Mesenchymal stem cell (in vitro differentiated cells and primary cell): Measurements from ENCODE around the gene PRKAG2.
"Not testable (repeated sequence)": the region's sequence is repeated elsewhere in the genome, so short reads cannot be mapped to it uniquely, and the experiment has no call there.

Experiments
- DNase-seq: peaks from one replicate; pipeline ENCODE4 v3.0.0-alpha.2; 2013
- H2AFZ ChIP-seq: one replicate; pipeline ENCODE4 v1.6.1; 2013; ENCODE audit warnings: low read depth, mild to moderate bottlenecking, control low read depth, inconsistent platforms, low read length, moderate library complexity
- H2AK5ac ChIP-seq: 2 replicates; pipeline ENCODE4 v1.6.1; 2013; ENCODE audit warnings: low read length, moderate library complexity, mild to moderate bottlenecking, inconsistent platforms; ENCODE audit not compliant: severe bottlenecking
- H2BK120ac ChIP-seq: one replicate; pipeline ENCODE4 v1.6.1; 2013; ENCODE audit warnings: low read depth, mild to moderate bottlenecking, inconsistent platforms, low read length, moderate library complexity
- H2BK12ac ChIP-seq, 2 experiments: one replicate each; pipeline ENCODE4 v1.6.1; 2013; ENCODE audit warnings: inconsistent platforms in 2 of 2, low read length in 2 of 2, mild to moderate bottlenecking in 2 of 2, moderate library complexity in 2 of 2, control low read depth in 1 of 2
- H2BK15ac ChIP-seq: one replicate; pipeline ENCODE4 v1.6.1; 2013; ENCODE audit warnings: mild to moderate bottlenecking, low read depth, inconsistent platforms; ENCODE audit not compliant: poor library complexity, severe bottlenecking
- H2BK5ac ChIP-seq: 2 replicates; pipeline ENCODE4 v1.6.1; 2013; ENCODE audit warnings: low read depth, mild to moderate bottlenecking, low read length, control low read depth, inconsistent platforms; ENCODE audit not compliant: poor library complexity, severe bottlenecking
- H3K14ac ChIP-seq, 2 experiments: one replicate each; pipeline ENCODE4 v1.6.1; 2013; ENCODE audit warnings: inconsistent platforms in 2 of 2, low read length in 2 of 2, control low read depth in 1 of 2, mild to moderate bottlenecking in 1 of 2, moderate library complexity in 1 of 2
- H3K18ac ChIP-seq, 2 experiments: one replicate each; pipeline ENCODE4 v1.6.1; 2013; ENCODE audit warnings: inconsistent platforms in 2 of 2, low read length in 2 of 2, control low read depth in 1 of 2, low read depth in 1 of 2, mild to moderate bottlenecking in 1 of 2
- H3K23ac ChIP-seq, 2 experiments: one replicate each; pipeline ENCODE4 v1.6.1; 2013; ENCODE audit warnings: inconsistent platforms in 2 of 2, low read length in 2 of 2, mild to moderate bottlenecking in 2 of 2, moderate library complexity in 2 of 2, control low read depth in 1 of 2
- H3K27ac ChIP-seq: 2 replicates; pipeline ENCODE4 v1.5.1; 2013; ENCODE audit warnings: mild to moderate bottlenecking, moderate library complexity, low read length, control low read depth, inconsistent platforms; ENCODE audit not compliant: poor library complexity, severe bottlenecking
- H3K27me3 ChIP-seq, 2 experiments: 2 replicates each; pipeline versions ENCODE4 v1.6.1 to v1.7.0; 2013; ENCODE audit warnings: low read length in 2 of 2, mild to moderate bottlenecking in 2 of 2, moderate library complexity in 2 of 2, control low read depth in 1 of 2, inconsistent platforms in 1 of 2; ENCODE audit not compliant: control insufficient read depth in 1 of 2, insufficient read depth in 1 of 2
- H3K36me3 ChIP-seq, 2 experiments: 2 replicates each; pipeline versions ENCODE4 v1.6.1 to v1.7.0; 2013; ENCODE audit warnings: low read length in 2 of 2, control low read depth in 1 of 2, inconsistent platforms in 1 of 2, low read depth in 1 of 2, mild to moderate bottlenecking in 1 of 2; ENCODE audit not compliant: insufficient read depth in 2 of 2, control insufficient read depth in 1 of 2
- H3K4ac ChIP-seq, 2 experiments: one replicate each; pipeline ENCODE4 v1.6.1; 2013; ENCODE audit warnings: inconsistent platforms in 2 of 2, low read length in 2 of 2, mild to moderate bottlenecking in 2 of 2, moderate library complexity in 2 of 2, control low read depth in 1 of 2, low read depth in 1 of 2
- H3K4me1 ChIP-seq: 2 replicates; pipeline ENCODE4 v1.6.1; 2013; ENCODE audit warnings: low read depth, low read length, control low read depth; ENCODE audit not compliant: control insufficient read depth, insufficient read depth
- H3K4me2 ChIP-seq: 2 replicates; pipeline ENCODE4 v1.6.1; 2013; ENCODE audit warnings: low read length, mild to moderate bottlenecking, inconsistent platforms; ENCODE audit not compliant: poor library complexity, severe bottlenecking
- H3K4me3 ChIP-seq, 2 experiments: 2 replicates each; pipeline versions ENCODE4 v1.5.1 to v1.7.0; 2013; ENCODE audit warnings: low read length in 2 of 2, mild to moderate bottlenecking in 2 of 2, control low read depth in 1 of 2, low read depth in 1 of 2; ENCODE audit not compliant: insufficient read depth in 1 of 2
- H3K79me1 ChIP-seq: replicated peaks from 2 replicates; pipeline ENCODE4 v1.6.1; 2013; ENCODE audit warnings: mild to moderate bottlenecking, control low read depth, low read length, inconsistent platforms; ENCODE audit not compliant: poor library complexity, severe bottlenecking
- H3K9ac ChIP-seq: 2 replicates; pipeline ENCODE4 v1.7.0; 2013; ENCODE audit warnings: mild to moderate bottlenecking, low read length, moderate library complexity
- H3K9me3 ChIP-seq: 2 replicates; pipeline ENCODE4 v1.7.0; 2013; ENCODE audit warnings: mild to moderate bottlenecking, low read length; ENCODE audit not compliant: control insufficient read depth
- H4K8ac ChIP-seq: one replicate; pipeline ENCODE4 v1.6.1; 2013; ENCODE audit warnings: inconsistent platforms, mild to moderate bottlenecking, low read length, moderate library complexity
- H4K91ac ChIP-seq: one replicate; pipeline ENCODE4 v1.6.1; 2013; ENCODE audit warnings: mild to moderate bottlenecking, low read length, inconsistent platforms
- WGBS: methylation state at CpG from one replicate; pipeline ENCODE4 v1.1.7; 2013; ENCODE audit warnings: mixed read lengths; 5-methylcytosine and 5-hydroxymethylcytosine counted together

The PRKAG2 gene

DNA sequence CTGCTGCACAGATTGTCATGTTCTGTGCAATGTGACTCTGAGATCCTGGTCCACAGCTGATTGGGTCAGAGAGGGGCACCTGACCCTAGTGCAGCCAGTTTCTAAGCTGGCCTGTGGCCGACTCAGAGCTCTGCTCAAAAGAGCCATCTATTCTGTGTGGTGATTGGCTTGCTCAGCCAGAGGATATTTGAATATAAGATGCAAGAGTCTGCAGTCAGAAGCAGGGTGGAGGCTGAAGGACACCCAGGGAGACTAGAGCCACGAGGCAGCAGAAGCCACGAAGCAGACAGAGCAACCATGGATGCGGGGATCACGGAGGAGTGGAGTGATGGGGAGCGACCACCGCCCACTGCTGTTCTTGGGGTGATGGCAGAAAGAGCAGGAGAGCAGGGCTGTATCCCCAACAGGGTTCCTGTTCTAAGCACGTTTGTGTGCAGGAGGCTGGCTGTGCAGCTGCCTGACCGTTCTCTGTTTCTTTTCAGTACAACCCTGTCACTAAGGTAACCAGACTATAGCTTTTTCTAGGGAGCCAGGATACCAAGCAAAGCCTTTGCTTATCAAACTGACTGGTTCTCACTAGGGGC, 337.7 kb downstream of the PRKAG2 start:
- DNase-seq, result peak; percentile 49
- no peak overlapping the region for H2BK15ac ChIP-seq
- H3K4me3 ChIP-seq, result no peak overlapping the region
- no peak overlapping the region for H3K23ac ChIP-seq
- peak overlapping the region in 1 of 2 experiments; percentile 7 for H3K18ac ChIP-seq
- no peaks in the 10 kb centered on the region for H3K79me1 ChIP-seq
- no peak overlapping the region for H2BK5ac ChIP-seq
- H2BK120ac ChIP-seq, result no peak overlapping the region
- H3K4me1 ChIP-seq, result no peaks in the 10 kb centered on the region
- peak overlapping the region in 1 of 2 experiments; percentile 31 for H2BK12ac ChIP-seq
- no peak overlapping the region for H3K9ac ChIP-seq
- no peak overlapping the region for H3K4ac ChIP-seq
- H2AK5ac ChIP-seq, result no peak overlapping the region
- peaks cover 4 to 8% of the 10 kb centered on the region in 2 experiments for H3K27me3 ChIP-seq
- no peaks in the 10 kb centered on the region for H3K36me3 ChIP-seq
- no peak overlapping the region for H2AFZ ChIP-seq
- H3K27ac ChIP-seq, result no peak overlapping the region
- WGBS, result 71% methylated on average over 9 of the region's 9 CpGs
- H3K9me3 ChIP-seq, result no peaks in the 10 kb centered on the region
- H4K8ac ChIP-seq, result no peak overlapping the region
- H3K4me2 ChIP-seq, result no peak overlapping the region
- no peak overlapping the region for H4K91ac ChIP-seq
- peak overlapping the region in 1 of 2 experiments; percentile 84 for H3K14ac ChIP-seq

DNA sequence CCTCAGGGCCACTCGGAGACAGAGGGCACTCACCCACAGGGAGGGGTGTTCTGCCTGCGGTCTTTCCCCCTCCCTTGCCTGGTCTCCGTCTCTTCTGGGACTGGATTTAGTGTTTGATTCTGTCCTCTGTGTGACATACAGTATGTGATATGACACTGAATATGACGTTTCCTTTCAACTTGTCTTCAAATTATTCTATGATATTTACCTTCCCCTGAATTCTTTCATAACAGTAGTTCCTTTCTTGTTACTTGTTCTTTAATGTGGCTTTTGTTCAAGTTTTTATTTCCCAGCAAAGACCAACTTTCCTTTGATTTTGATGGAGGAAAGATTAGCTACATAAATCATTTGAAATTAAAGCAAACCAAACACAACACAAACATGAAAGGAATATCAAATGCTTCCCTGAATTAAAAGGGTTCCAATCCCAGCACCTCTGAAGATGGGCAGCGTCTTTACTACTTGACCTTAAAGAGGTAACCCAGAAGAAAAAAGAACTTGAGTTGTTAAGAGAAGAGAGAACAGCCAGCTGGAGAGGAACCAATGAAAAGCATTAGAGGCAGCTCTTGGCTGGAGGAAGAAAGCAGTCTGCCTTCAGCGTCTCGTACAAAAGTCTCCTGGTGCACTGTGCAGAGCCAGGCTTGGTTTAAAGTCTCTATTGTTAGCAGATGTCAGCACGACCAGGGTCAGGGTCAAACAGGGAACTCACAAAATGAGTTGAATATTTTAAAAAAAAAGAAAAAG, 338.9 kb downstream of the PRKAG2 start:
- no peak overlapping the region for H2BK5ac ChIP-seq
- H2BK12ac ChIP-seq, result no peak overlapping the region
- H3K14ac ChIP-seq, result no peak overlapping the region
- no peak overlapping the region for H4K8ac ChIP-seq
- no peak overlapping the region for H3K9ac ChIP-seq
- H2BK120ac ChIP-seq, result no peak overlapping the region
- no peak overlapping the region for H3K27ac ChIP-seq
- H2AK5ac ChIP-seq, result no peak overlapping the region
- H2BK15ac ChIP-seq, result no peak overlapping the region
- no peak overlapping the region for H3K4me2 ChIP-seq
- H3K4me1 ChIP-seq, result no peaks in the 10 kb centered on the region
- peak overlapping the region in 1 of 2 experiments; percentile 46 for H3K4ac ChIP-seq
- WGBS, result 63% methylated on average over 5 of the region's 8 CpGs
- peaks cover 3 to 4% of the 10 kb centered on the region in 2 experiments for H3K27me3 ChIP-seq
- H3K9me3 ChIP-seq, result no peaks in the 10 kb centered on the region
- H3K18ac ChIP-seq, result no peak overlapping the region
- no peaks in the 10 kb centered on the region for H3K36me3 ChIP-seq
- DNase-seq, result no peak
- H3K4me3 ChIP-seq, result no peak overlapping the region
- H3K23ac ChIP-seq, result no peak overlapping the region
- no peaks in the 10 kb centered on the region for H3K79me1 ChIP-seq
- H2AFZ ChIP-seq, result no peak overlapping the region
- no peak overlapping the region for H4K91ac ChIP-seq

DNA sequence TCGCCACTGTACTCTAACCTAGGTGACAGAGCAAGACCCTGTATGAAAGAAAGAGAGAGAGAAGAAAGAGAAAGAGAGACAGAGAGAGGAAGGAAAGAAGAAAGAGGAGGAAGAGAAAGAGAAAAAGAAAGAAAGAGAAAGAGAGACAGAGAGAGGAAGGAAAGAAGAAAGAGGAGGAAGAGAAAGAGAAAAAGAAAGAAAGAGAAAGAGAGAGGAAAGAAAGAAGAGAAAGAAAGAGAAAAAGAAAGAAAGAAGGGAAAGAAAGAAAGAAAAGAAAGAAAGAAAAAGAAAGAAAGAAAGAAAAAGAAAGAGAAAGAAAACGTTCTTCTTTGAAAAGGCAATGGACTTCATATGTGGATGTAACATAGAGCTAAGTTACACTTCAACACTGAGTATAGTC, 340.7 kb downstream of the PRKAG2 start:
- not testable (repeated sequence) for H3K4me3 ChIP-seq, H3K4me2 ChIP-seq, H3K27ac ChIP-seq, H3K9ac ChIP-seq, H3K23ac ChIP-seq, DNase-seq, H3K18ac ChIP-seq, H3K79me1 ChIP-seq, H2BK120ac ChIP-seq, H2BK12ac ChIP-seq, H3K36me3 ChIP-seq, H4K91ac ChIP-seq, H2AK5ac ChIP-seq, H2BK5ac ChIP-seq, H3K9me3 ChIP-seq, H2AFZ ChIP-seq, H3K4me1 ChIP-seq, H3K14ac ChIP-seq, H3K4ac ChIP-seq, H2BK15ac ChIP-seq, H3K27me3 ChIP-seq, H4K8ac ChIP-seq
- 98% methylated on average over 2 of the region's 2 CpGs for WGBS

DNA sequence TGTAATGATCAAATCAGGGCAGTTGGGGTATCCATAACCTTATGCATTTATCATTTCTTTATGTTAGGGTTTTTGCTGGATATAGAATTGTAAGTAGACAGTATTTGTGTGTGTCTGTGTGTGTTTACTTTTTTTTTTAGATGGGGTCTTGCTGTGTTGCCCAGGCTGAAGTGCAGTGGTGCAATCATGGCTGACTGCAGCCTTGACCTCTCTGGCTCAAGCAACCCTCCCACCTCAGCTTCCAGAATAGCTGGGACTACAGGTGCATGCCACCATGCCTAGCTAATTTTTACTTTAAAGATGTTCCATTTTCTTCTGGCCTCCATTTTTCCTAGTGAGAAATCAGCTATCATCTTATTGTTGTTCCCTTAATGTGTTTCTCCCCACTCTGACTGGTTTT, 347.1 kb downstream of the PRKAG2 start:
- H3K23ac ChIP-seq, result no peak overlapping the region
- no peak for DNase-seq
- no peak overlapping the region for H4K8ac ChIP-seq
- no peaks in the 10 kb centered on the region for H3K4me1 ChIP-seq
- H3K36me3 ChIP-seq, result no peaks in the 10 kb centered on the region
- H3K4ac ChIP-seq, result no peak overlapping the region
- H3K27ac ChIP-seq, result no peak overlapping the region
- no peak overlapping the region for H3K14ac ChIP-seq
- peaks cover 16% of the 10 kb centered on the region for H3K9me3 ChIP-seq
- H3K27me3 ChIP-seq, result peaks cover 0 to 3% of the 10 kb centered on the region in 2 experiments
- no peak overlapping the region for H2BK15ac ChIP-seq
- H2BK5ac ChIP-seq, result no peak overlapping the region
- H3K9ac ChIP-seq, result no peak overlapping the region
- no peak overlapping the region for H3K4me2 ChIP-seq
- no peak overlapping the region for H2BK12ac ChIP-seq
- H2AFZ ChIP-seq, result no peak overlapping the region
- H3K4me3 ChIP-seq, result no peak overlapping the region
- H4K91ac ChIP-seq, result no peak overlapping the region
- H2BK120ac ChIP-seq, result no peak overlapping the region
- no peak overlapping the region for H3K18ac ChIP-seq
- H2AK5ac ChIP-seq, result no peak overlapping the region
- H3K79me1 ChIP-seq, result no peaks in the 10 kb centered on the region
